Left renal cortex interstitium (tissue), 4 donors: ENCODE results near the gene NTRK2. TPM values are rescaled to one million over a fixed set of nuclear protein-coding genes. Genes with fewer than 3 reads are reported as not detected.

Source experiments
- DNase-seq, 4 donors: peaks; one replicate each; pipeline ENCODE4 v3.0.0-alpha.2; 2013; ENCODE audit warnings: low read depth in 4 of 4, low spot score in 2 of 4, missing footprints in 1 of 4
- polyA plus RNA-seq, 4 donors: library from polyadenylated mRNA; unstranded; fragments of 120-200 nt; gene quantifications; one replicate each; pipeline ENCODE4 v1.2.1, GENCODE V29; 2013; ENCODE audit not compliant: insufficient read length in 4 of 4

The NTRK2 gene
- polyA plus RNA-seq, 4 donors = 101 to 113 (median 108) TPM

- DNase-seq = no peak
Observed at GRCh38 chr9:84925225-84925872, 255.8 kb downstream of the NTRK2 start.

GRCh38 chr9:84926793-84927192 is 257.3 kb downstream of the NTRK2 start:
- no peak for DNase-seq

GRCh38 chr9:84928419-84928818 is 258.9 kb downstream of the NTRK2 start:
- DNase-seq = no peak

- DNase-seq = no peak
Observed at GRCh38 chr9:84929068-84929467, 259.5 kb downstream of the NTRK2 start.

- peak in 1 of 4 donors; percentile 33 for DNase-seq
Observed at GRCh38 chr9:84932915-84933527, 263.5 kb downstream of the NTRK2 start.

GRCh38 chr9:84935528-84936117 is 266.1 kb downstream of the NTRK2 start:
- no peak for DNase-seq

GRCh38 chr9:84937180-84937579 is 267.7 kb downstream of the NTRK2 start:
- no peak for DNase-seq

- no peak for DNase-seq
Observed at GRCh38 chr9:84937581-84937980, 268.1 kb downstream of the NTRK2 start.

- no peak for DNase-seq
Observed at GRCh38 chr9:84939774-84940173, 270.2 kb downstream of the NTRK2 start.

GRCh38 chr9:84940294-84940693 is 270.8 kb downstream of the NTRK2 start:
- no peak for DNase-seq

GRCh38 chr9:84941792-84942191 is 272.3 kb downstream of the NTRK2 start:
- no peak for DNase-seq

GRCh38 chr9:84943482-84944050 is 274.0 kb downstream of the NTRK2 start:
- DNase-seq = no peak

- DNase-seq = no peak
Observed at GRCh38 chr9:84945878-84946538, 276.5 kb downstream of the NTRK2 start.

GRCh38 chr9:84947412-84947972 is 278.0 kb downstream of the NTRK2 start:
- DNase-seq = no peak

GRCh38 chr9:84949258-84949657 is 279.7 kb downstream of the NTRK2 start:
- no peak for DNase-seq

- no peak for DNase-seq
Observed at GRCh38 chr9:84949971-84950370, 280.4 kb downstream of the NTRK2 start.

GRCh38 chr9:84950879-84951811 is 281.6 kb downstream of the NTRK2 start:
- no peak for DNase-seq

GRCh38 chr9:84953252-84953773 is 283.8 kb downstream of the NTRK2 start:
- DNase-seq = no peak
